ENCODE data around the gene SEC24C.

SEC24C gene

GRCh38 chr10:73815719-73816030 lies 71.5 kb downstream of the SEC24C start:
- DNase-seq, result no peak

- DNase-seq, result no peak
Observed at GRCh38 chr10:73816917-73817729, 73.0 kb downstream of the SEC24C start.

GRCh38 chr10:73817826-73818225 lies 73.7 kb downstream of the SEC24C start:
- no peak for DNase-seq

- DNase-seq, result no peak
Observed at GRCh38 chr10:73818402-73818801, 74.2 kb downstream of the SEC24C start.

- no peak for DNase-seq
Observed at GRCh38 chr10:73819081-73819480, 74.9 kb downstream of the SEC24C start.

- no peak for DNase-seq
Observed at GRCh38 chr10:73819513-73820093, 75.4 kb downstream of the SEC24C start.
